ENCODE measurements around the gene ASB9. TPM values are rescaled to one million over a fixed set of nuclear protein-coding genes. Genes with fewer than 3 reads are reported as not detected.
"Not testable (repeated sequence)": the region's sequence is repeated elsewhere in the genome, so short reads cannot be mapped to it uniquely, and the experiment has no call there.

The ASB9 gene
- total RNA-seq, 2 experiments from 2014 or later: 0.49 to 0.82 TPM

DNA sequence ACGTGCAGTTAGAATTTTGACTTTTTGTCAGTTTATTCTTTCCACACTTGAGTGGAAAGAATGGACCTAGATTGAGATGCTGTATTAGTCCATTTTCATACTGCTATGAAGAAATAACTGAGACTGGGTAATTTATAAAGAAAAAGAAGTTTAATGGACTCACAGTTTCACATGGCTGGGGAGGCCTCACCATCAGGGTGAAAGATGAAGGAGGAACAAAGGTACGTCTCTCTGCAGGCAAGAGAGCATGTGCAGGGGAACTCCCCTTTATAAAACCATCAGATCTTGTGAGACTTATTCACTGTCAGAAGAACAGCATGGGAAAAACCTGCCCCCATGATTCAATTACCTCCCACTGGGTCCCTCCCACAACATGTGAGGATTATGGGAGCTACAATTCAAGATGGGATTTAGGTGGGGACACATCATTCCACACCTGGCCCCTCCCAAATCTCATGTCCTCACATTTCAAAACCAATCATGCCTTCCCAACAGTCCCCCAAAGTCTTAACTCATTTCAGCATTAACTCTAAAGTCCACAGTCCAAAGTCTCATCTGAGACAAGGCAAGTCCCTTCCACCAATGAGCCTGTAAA, 71.2 kb downstream of the ASB9 start:
- DNase-seq; H3K4me3 Mint-ChIP-seq; CTCF ChIA-PET; H3K36me3 Mint-ChIP-seq; H3K9me3 Mint-ChIP-seq (ENCODE audit: low read depth); ATAC-seq; H3K27ac Mint-ChIP-seq: not testable (repeated sequence)
- H3K27me3 Mint-ChIP-seq: peaks cover 10% of the 10 kb centered on the region
- H3K4me1 Mint-ChIP-seq: peaks cover 18% of the 10 kb centered on the region

DNA sequence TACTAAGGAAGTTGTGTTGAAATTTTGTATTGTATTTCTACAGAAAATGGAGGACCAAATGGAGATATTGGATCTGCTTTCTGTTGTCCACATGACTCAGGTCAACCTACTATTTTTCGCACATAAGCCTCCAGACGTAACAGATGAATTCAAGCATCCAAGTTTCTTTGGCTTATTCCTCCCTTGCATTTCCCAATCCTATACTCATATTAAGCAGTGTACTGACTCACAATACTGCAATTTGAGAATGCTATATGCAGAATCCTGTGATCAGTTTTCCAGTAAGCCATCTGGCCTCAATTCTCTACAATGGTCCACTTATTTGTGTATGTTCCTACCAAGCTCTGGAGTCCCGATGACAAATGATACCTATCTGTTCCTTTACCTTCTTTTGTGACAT, 75.7 kb downstream of the ASB9 start:
- ATAC-seq: no peak
- no peaks in the 10 kb centered on the region for H3K36me3 Mint-ChIP-seq

More for the DNA sequence above, 75.7 kb downstream of the ASB9 start:
- Mint-ChIP-seq H3K9me3 (ENCODE audit: low read depth) (no peaks in the 10 kb centered on the region), H3K4me1 (no peaks in the 10 kb centered on the region), H3K27ac (no peak overlapping the region), H3K27me3 (peaks cover 8% of the 10 kb centered on the region), H3K4me3 (no peak overlapping the region)
- no peak for DNase-seq
- CTCF ChIA-PET: no interaction called here

Other genes with a start within 250 kb of the ASB9 start
- not detected for gene ASB11, start 45.6 kb upstream of the ASB9 start, total RNA-seq
- gene PIGA, start 65.4 kb upstream of the ASB9 start, total RNA-seq: 10 to 100 TPM; 21.5 to 25.0 TPM
- gene VEGFD, start 114.3 kb upstream of the ASB9 start, total RNA-seq: not detected
- 1 to 10 TPM; 6.2 to 7.0 TPM for gene PIR, start 223.2 kb upstream of the ASB9 start, total RNA-seq
- gene BMX, start 230.7 kb upstream of the ASB9 start, total RNA-seq: not detected

Measured in activated CD8-positive, alpha-beta memory T cell treated with anti-CD3 and anti-CD28 coated beads, Interleukin-2, amount 10 ng/mL, durations not matched to agents 7 days and 5 days (primary cell).